Kidney capillary endothelial cell (primary cell): ENCODE measurements around the gene FURIN.
"Not testable (repeated sequence)": the region's sequence is repeated elsewhere in the genome, so short reads cannot be mapped to it uniquely, and the experiment has no call there.

Experiments
- DNase-seq: peaks from one replicate; pipeline ENCODE4 v3.0.0-alpha.2; 2018; ENCODE audit warnings: low spot score

FURIN gene

GRCh38 chr15:90868261-90868689, at the start of gene FURIN:
TSS of gene FURIN (plus strand) at chr15:90868588. CDS start at chr15:90875741, 7,153 bp downstream.
- no peak for DNase-seq

GRCh38 chr15:90819390-90819789, 49.0 kb upstream of the FURIN start:
- DNase-seq: no peak

- DNase-seq: no peak
Measured at GRCh38 chr15:90819850-90820249, 48.5 kb upstream of the FURIN start.

GRCh38 chr15:90820481-90820880, 47.9 kb upstream of the FURIN start:
- DNase-seq: no peak

GRCh38 chr15:90822204-90822955, 46.0 kb upstream of the FURIN start:
- no peak for DNase-seq

- no peak for DNase-seq
Measured at GRCh38 chr15:90823455-90823974, 44.9 kb upstream of the FURIN start.

GRCh38 chr15:90825115-90825899, 43.1 kb upstream of the FURIN start:
- not testable (repeated sequence) for DNase-seq

GRCh38 chr15:90826206-90826885, 42.0 kb upstream of the FURIN start:
- not testable (repeated sequence) for DNase-seq

- DNase-seq: no peak
Measured at GRCh38 chr15:90826886-90827435, 41.4 kb upstream of the FURIN start.

GRCh38 chr15:90828111-90828510, 40.3 kb upstream of the FURIN start:
- DNase-seq: no peak

GRCh38 chr15:90829126-90829525, 39.3 kb upstream of the FURIN start:
- no peak for DNase-seq

GRCh38 chr15:90829942-90830440, 38.4 kb upstream of the FURIN start:
- no peak for DNase-seq

- no peak for DNase-seq
Measured at GRCh38 chr15:90834626-90835025, 33.8 kb upstream of the FURIN start.

- no peak for DNase-seq
Measured at GRCh38 chr15:90836296-90836871, 32.0 kb upstream of the FURIN start.

- no peak for DNase-seq
Measured at GRCh38 chr15:90837094-90837493, 31.3 kb upstream of the FURIN start.

- DNase-seq: no peak
Measured at GRCh38 chr15:90838139-90838538, 30.2 kb upstream of the FURIN start.

GRCh38 chr15:90838544-90838943, 29.8 kb upstream of the FURIN start:
- DNase-seq: no peak

- no peak for DNase-seq
Measured at GRCh38 chr15:90839187-90840071, 29.0 kb upstream of the FURIN start.

GRCh38 chr15:90840157-90840855, 28.1 kb upstream of the FURIN start:
- DNase-seq: no peak

GRCh38 chr15:90840954-90841353, 27.4 kb upstream of the FURIN start:
- no peak for DNase-seq
